Heart left ventricle (tissue), 13 donors: ENCODE results near the gene ANXA8L1.
"Not testable (repeated sequence)": the region's sequence is repeated elsewhere in the genome, so short reads cannot be mapped to it uniquely, and the experiment has no call there.

Experiments
- CTCF ChIP-seq, 12 donors: fragments of 200-600 bp; sonication (generic) in 4 of 12; IDR thresholded peaks; one replicate each; pipeline versions ENCODE4 v1.5.0 to v1.8.0; 2018 to 2022; ENCODE audit warnings: antibody characterized with exemption in 12 of 12, mild to moderate bottlenecking in 5 of 12
- POLR2A ChIP-seq, 2 donors: fragments of 450-650 bp; IDR thresholded peaks; one replicate each; pipeline ENCODE4 v1.6.1; 2017; ENCODE audit warnings: antibody characterized with exemption in 2 of 2, mild to moderate bottlenecking in 2 of 2, moderate library complexity in 2 of 2
- donor health status: ischemic (EF 13 %, LVEDD 7.1; RV severe dilation, severe dysfunction).
- donor health status: DM: no; HTN: yes; CAD: no.
- donor health status: DM: no; HTN: no; CAD: no.
- donor health status: ischemic (EF 25% LVEDD 6.9; RV normal size, moderate dysfunction).
- donor health status: ischemic (EF 25% LVEDD 5.7; RV mildly dilated, moderate dysfunction).
- donor health status: ischemic (EF 35%, LVEDD 5.7; RV mildly dilated, moderate dysfunction).
- donor health status: nonischemic (EF 11% LVEDD 7.7; RV severe dilation, severe dysfunction).
- donor health status: DM: yes; HTN: yes; CAD: no.
- donor health status: PGD.
- donor health status: ischemic (EF 29% LVEDD 5.4; RV normal size, mild dysfunction).
- donor health status: nonischemic (EF 23%, LVEDD 6.1; RV moderate dilation, normal function).

GRCh38 chr10:46440942-46441341, 65.4 kb downstream of the ANXA8L1 start:
- not testable (repeated sequence) for TF ChIP-seq CTCF, POLR2A (IDR thresholded peaks at IDR 0.05)
